ENCODE measurements around the gene CLRN1.

CLRN1 gene

DNA sequence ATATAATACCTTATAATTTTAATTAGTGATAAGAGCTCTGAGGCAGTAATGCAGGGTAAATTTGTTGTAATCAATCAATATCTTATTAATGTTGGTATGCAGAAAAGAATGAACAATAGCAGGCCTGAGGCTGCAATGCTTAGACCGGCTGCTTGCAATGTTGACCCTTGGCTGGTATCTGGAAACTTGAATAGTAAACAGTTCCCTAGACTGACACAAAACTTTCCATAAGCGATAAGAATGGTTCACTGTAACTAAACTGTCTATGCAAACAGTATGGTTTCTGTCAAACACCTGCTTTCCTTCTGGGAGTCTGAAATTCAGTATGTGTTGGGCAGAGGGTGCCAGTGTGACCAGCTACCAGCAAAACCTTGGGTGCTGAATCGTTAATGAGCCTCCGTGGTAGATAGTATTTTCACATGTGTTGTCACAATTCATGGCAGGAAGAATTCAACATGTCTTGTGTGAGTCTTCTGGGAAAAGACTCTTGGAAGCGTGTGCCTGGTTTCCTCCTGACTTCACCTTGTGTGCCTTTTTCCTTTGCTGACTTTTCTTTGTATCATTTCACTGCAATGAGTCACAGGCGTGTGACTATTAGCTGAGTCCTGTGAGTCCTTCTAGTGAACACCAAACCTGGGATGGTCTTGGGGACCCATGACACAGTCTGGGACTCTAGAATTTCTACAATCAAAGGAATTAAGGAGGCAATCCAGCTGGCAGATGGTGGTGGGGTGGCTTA, 30.7 kb upstream of the CLRN1 start:
- no peaks in the 10 kb centered on the region for H3K4me1 ChIP-seq (ENCODE audit: control insufficient read depth in 1 of 2, insufficient read depth in 1 of 2, low read depth in 1 of 2, low read length in 1 of 2)
- H3K9me3 ChIP-seq: no peaks in the 10 kb centered on the region
- H3K27me3 ChIP-seq: no peaks in the 10 kb centered on the region
- no peak overlapping the region for H3K4me3 ChIP-seq (ENCODE audit: low read depth in 1 of 2, low read length in 1 of 2)
- no peaks in the 10 kb centered on the region for H3K36me3 ChIP-seq
- TF ChIP-seq CTCF (IDR thresholded peaks at IDR 0.05): no peak
- H3K27ac ChIP-seq: no peak overlapping the region

DNA sequence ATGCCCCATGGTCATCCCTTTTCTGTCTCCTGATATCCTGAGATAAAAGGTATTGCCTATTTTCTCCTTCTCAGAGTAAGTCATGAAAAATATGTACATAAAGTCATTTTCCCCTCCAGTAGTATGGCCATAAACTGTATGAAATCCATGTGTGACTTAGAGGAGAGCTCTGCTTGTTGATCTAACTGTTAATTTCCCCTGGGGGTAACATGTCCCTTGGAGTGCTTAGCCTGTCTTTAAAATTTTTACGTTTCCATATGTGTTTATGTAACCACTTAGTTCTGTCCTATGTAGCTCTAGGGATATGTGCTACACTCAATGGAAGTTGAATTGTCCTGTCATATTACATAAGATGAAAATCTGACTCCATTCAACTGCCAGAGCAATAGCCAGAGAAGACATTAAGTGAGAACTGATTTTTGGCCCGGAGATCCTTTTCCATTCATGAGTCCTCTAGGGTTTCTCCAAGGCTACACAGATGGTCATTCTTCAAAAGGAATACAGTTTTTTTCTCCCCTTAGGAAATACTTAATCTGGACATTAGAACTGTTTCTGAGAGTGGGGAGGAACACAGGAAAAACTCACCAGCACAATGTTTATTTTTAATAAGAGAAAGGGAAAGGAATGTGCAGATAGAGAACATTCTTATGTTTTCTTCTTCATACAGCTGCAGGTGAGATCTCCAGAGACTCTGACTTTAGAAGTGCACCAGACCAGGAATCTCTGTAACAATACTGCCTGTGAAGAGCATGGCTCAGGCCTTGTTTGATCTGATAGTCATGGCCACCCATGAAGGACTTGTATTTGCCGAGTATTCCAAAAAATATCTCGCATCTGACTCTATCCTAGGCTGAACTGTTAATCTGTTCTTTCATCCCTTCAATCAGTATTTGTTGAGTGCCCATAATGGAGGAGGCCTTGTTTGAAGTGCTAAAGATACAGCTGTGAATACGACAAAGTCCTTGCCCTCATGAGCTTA, 29.8 kb upstream of the CLRN1 start:
- Histone ChIP-seq H3K27me3 (no peaks in the 10 kb centered on the region), H3K4me1 (ENCODE audit: control insufficient read depth in 1 of 2, insufficient read depth in 1 of 2, low read depth in 1 of 2, low read length in 1 of 2) (no peaks in the 10 kb centered on the region), H3K36me3 (no peaks in the 10 kb centered on the region), H3K27ac (no peak overlapping the region), H3K9me3 (no peaks in the 10 kb centered on the region), H3K4me3 (ENCODE audit: low read depth in 1 of 2, low read length in 1 of 2) (no peak overlapping the region)
- TF ChIP-seq CTCF (IDR thresholded peaks at IDR 0.05): no peak

DNA sequence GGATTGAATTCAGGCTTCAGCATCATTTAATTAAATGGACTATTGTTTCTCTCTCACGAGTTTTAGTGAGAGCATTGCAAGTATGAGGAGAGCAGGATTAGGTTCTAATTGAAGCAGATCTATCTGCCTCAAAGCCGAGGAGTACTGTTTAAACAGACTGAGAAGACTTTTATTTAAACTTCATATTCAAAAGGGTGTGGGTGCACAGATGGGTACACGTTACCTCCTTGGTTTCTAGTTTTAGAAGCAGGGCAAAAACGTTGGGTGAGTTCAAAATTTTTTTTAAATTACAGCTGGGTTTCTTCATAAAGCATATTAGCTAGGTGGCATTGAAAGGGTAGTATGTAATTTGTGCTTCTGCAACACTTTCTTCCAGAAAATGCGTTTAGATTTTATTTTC, 26.5 kb upstream of the CLRN1 start:
- Histone ChIP-seq H3K9me3 (no peaks in the 10 kb centered on the region), H3K4me1 (ENCODE audit: control insufficient read depth in 1 of 2, insufficient read depth in 1 of 2, low read depth in 1 of 2, low read length in 1 of 2) (peaks cover 18 to 26% of the 10 kb centered on the region in 2 experiments), H3K36me3 (no peaks in the 10 kb centered on the region), H3K27me3 (no peaks in the 10 kb centered on the region), H3K27ac (no peak overlapping the region), H3K4me3 (ENCODE audit: low read depth in 1 of 2, low read length in 1 of 2) (no peak overlapping the region)
- no peak for TF ChIP-seq CTCF (IDR thresholded peaks at IDR 0.05)

DNA sequence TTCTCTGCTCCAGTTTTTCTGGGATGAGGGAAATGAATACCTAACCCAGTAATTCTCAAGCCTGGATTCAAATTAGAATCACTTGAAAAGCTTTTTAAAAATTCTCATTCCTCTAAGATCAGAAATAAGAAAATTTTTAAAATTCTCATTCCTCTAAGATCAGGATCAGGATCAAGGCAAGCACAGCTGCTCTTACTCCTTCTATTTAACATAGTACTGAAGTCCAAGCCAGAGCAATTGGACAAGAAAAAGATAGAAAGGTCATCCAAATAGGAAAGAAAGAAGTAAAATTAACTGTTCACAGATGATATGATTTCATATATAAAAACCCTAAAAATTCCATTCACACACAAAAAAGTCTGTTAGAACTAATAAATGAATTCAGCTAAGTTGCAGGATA, 24.2 kb upstream of the CLRN1 start:
- no peak for TF ChIP-seq CTCF (IDR thresholded peaks at IDR 0.05)
- Histone ChIP-seq H3K27ac (no peak overlapping the region), H3K27me3 (no peaks in the 10 kb centered on the region)

DNA sequence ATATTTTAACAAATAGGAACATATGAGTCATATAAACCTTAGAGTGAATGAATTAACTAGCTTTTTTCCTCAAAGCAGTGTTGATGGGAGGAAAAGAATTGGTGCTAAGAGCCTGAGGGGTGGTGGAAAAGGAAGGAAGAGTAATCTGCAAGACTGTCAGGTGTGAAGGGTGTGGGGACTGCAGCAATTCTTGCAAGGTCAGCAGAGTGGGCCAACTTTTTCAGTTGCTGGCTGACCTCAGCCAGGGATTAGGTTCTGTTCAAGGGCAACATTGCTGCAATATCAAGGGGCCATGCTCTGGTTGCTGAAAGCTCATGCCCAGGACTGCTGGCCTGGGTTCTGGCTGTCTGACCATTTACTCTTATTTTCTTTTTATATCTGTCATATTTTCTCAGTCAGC, 23.0 kb upstream of the CLRN1 start:
- Histone ChIP-seq H3K27me3 (no peaks in the 10 kb centered on the region), H3K27ac (no peak overlapping the region), H3K9me3 (no peaks in the 10 kb centered on the region), H3K4me3 (ENCODE audit: low read depth in 1 of 2, low read length in 1 of 2) (no peak overlapping the region), H3K36me3 (no peaks in the 10 kb centered on the region), H3K4me1 (ENCODE audit: control insufficient read depth in 1 of 2, insufficient read depth in 1 of 2, low read depth in 1 of 2, low read length in 1 of 2) (peaks cover 51 to 61% of the 10 kb centered on the region in 2 experiments)
- no peak for TF ChIP-seq CTCF (IDR thresholded peaks at IDR 0.05)

More for the DNA sequence above, 24.2 kb upstream of the CLRN1 start:
- no peak overlapping the region for H3K4me3 ChIP-seq (ENCODE audit: low read depth in 1 of 2, low read length in 1 of 2)
- H3K4me1 ChIP-seq (ENCODE audit: control insufficient read depth in 1 of 2, insufficient read depth in 1 of 2, low read depth in 1 of 2, low read length in 1 of 2): peaks cover 39 to 49% of the 10 kb centered on the region in 2 experiments
- no peaks in the 10 kb centered on the region for H3K36me3 ChIP-seq
- no peaks in the 10 kb centered on the region for H3K9me3 ChIP-seq
